ENCODE results near the gene HCN2. TPM values are rescaled to one million over a fixed set of nuclear protein-coding genes. Genes with fewer than 3 reads are reported as not detected.

The HCN2 gene
- total and polyA plus RNA-seq, 2 of the 13 experiments (the other 11 are each of a cell fraction or from before 2014, with no cell fraction given), result 0.01 TPM; not detected in 1

GRCh38 chr19:556611-557382, 32.9 kb upstream of the HCN2 start (continued):
- TF ChIP-seq ZNF614 (CRISPR knock-in tag; IDR thresholded peaks at IDR 0.05; ENCODE audit: borderline replicate concordance) (no peak), AGO2 (optimal IDR thresholded peaks at IDR 0.05; ENCODE audit: low read depth, low read length) (no peak), ZBTB1 (CRISPR knock-in tag; IDR thresholded peaks at IDR 0.05; ENCODE audit: borderline replicate concordance) (no peak), SRSF4 (IDR thresholded peaks at IDR 0.05; ENCODE audit: low read depth, low read length, poor library complexity, severe bottlenecking) (no peak), BHLHE40 (IDR thresholded peaks at IDR 0.05; ENCODE audit: low read length) (no peak), TEAD3 (CRISPR knock-in tag; optimal IDR thresholded peaks at IDR 0.05; ENCODE audit: borderline replicate concordance) (no peak), KAT7 (CRISPR knock-in tag; IDR thresholded peaks at IDR 0.05; ENCODE audit: borderline replicate concordance) (no peak; the same call in 1 of the 2 replicates), CCDC6 (CRISPR knock-in tag; IDR thresholded peaks at IDR 0.05) (no peak), HNF1A (IDR thresholded peaks at IDR 0.05; ENCODE audit: low read depth) (no peak), HNF1A (CRISPR knock-in tag; IDR thresholded peaks at IDR 0.05; ENCODE audit: borderline replicate concordance) (no peak), NFAT5 (CRISPR knock-in tag; IDR thresholded peaks at IDR 0.05) (no peak), RBFOX2 (IDR thresholded peaks at IDR 0.05; ENCODE audit: low read depth, low read length) (no peak), NFE2 (CRISPR knock-in tag; IDR thresholded peaks at IDR 0.05) (no peak), ZNF619 (CRISPR knock-in tag; IDR thresholded peaks at IDR 0.05) (no peak)
- TF ChIP-seq, protein P1, sequence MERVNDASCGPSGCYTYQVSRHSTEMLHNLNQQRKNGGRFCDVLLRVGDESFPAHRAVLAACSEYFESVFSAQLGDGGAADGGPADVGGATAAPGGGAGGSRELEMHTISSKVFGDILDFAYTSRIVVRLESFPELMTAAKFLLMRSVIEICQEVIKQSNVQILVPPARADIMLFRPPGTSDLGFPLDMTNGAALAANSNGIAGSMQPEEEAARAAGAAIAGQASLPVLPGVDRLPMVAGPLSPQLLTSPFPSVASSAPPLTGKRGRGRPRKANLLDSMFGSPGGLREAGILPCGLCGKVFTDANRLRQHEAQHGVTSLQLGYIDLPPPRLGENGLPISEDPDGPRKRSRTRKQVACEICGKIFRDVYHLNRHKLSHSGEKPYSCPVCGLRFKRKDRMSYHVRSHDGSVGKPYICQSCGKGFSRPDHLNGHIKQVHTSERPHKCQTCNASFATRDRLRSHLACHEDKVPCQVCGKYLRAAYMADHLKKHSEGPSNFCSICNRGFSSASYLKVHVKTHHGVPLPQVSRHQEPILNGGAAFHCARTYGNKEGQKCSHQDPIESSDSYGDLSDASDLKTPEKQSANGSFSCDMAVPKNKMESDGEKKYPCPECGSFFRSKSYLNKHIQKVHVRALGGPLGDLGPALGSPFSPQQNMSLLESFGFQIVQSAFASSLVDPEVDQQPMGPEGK (CRISPR knock-in tag; IDR thresholded peaks at IDR 0.05), result no peak
- TF ChIP-seq, protein P2, sequence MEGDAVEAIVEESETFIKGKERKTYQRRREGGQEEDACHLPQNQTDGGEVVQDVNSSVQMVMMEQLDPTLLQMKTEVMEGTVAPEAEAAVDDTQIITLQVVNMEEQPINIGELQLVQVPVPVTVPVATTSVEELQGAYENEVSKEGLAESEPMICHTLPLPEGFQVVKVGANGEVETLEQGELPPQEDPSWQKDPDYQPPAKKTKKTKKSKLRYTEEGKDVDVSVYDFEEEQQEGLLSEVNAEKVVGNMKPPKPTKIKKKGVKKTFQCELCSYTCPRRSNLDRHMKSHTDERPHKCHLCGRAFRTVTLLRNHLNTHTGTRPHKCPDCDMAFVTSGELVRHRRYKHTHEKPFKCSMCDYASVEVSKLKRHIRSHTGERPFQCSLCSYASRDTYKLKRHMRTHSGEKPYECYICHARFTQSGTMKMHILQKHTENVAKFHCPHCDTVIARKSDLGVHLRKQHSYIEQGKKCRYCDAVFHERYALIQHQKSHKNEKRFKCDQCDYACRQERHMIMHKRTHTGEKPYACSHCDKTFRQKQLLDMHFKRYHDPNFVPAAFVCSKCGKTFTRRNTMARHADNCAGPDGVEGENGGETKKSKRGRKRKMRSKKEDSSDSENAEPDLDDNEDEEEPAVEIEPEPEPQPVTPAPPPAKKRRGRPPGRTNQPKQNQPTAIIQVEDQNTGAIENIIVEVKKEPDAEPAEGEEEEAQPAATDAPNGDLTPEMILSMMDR (CRISPR knock-in tag; IDR thresholded peaks at IDR 0.05), result no peak

Measured in HepG2 (cell line).